ENCODE data around the gene SLC22A23.

Gene SLC22A23

GRCh38 chr6:3444276-3445088, 12.4 kb downstream of the SLC22A23 start:
- in situ Hi-C loops (cut with MboI; ENCODE audit: low sequenced_read_pairs), result no loop called here
- peak in 1 of 2 experiments; percentile 32 for DNase-seq (ENCODE audit: low spot score in 2 of 2)
- no peaks in the 10 kb centered on the region for H3K27me3 ChIP-seq (ENCODE audit: low read depth)
- no peaks in the 10 kb centered on the region for H3K9me3 ChIP-seq
- H3K4me1 ChIP-seq, result peaks cover 24% of the 10 kb centered on the region
- H3K36me3 ChIP-seq (replicated peaks), result no peaks in the 10 kb centered on the region
- H3K4me3 ChIP-seq, result no peak overlapping the region

GRCh38 chr6:3443221-3443515, 13.7 kb downstream of the SLC22A23 start:
- DNase-seq (ENCODE audit: low spot score in 2 of 2), result no peak
- no peaks in the 10 kb centered on the region for H3K36me3 ChIP-seq (replicated peaks)
- no peak overlapping the region for H3K4me3 ChIP-seq
- in situ Hi-C loops (cut with MboI; ENCODE audit: low sequenced_read_pairs), result no loop called here
- H3K27me3 ChIP-seq (ENCODE audit: low read depth), result no peaks in the 10 kb centered on the region
- no peaks in the 10 kb centered on the region for H3K9me3 ChIP-seq
- H3K4me1 ChIP-seq, result peaks cover 24% of the 10 kb centered on the region

- Histone ChIP-seq H3K27me3 (ENCODE audit: low read depth) (no peaks in the 10 kb centered on the region), H3K36me3 (replicated peaks) (no peaks in the 10 kb centered on the region), H3K9me3 (no peaks in the 10 kb centered on the region), H3K4me3 (no peak overlapping the region), H3K4me1 (peaks cover 24% of the 10 kb centered on the region)
- in situ Hi-C loops (cut with MboI; ENCODE audit: low sequenced_read_pairs), result no loop called here
- DNase-seq (ENCODE audit: low spot score in 2 of 2), result no peak
Measured at GRCh38 chr6:3442431-3443220, 14.2 kb downstream of the SLC22A23 start.

GRCh38 chr6:3440911-3441310, 15.9 kb downstream of the SLC22A23 start:
- no peaks in the 10 kb centered on the region for H3K9me3 ChIP-seq
- H3K36me3 ChIP-seq (replicated peaks), result no peaks in the 10 kb centered on the region
- H3K4me1 ChIP-seq, result peaks cover 24% of the 10 kb centered on the region
- H3K4me3 ChIP-seq, result no peak overlapping the region
- no peak for DNase-seq (ENCODE audit: low spot score in 2 of 2)
- in situ Hi-C loops (cut with MboI; ENCODE audit: low sequenced_read_pairs), result no loop called here
- no peaks in the 10 kb centered on the region for H3K27me3 ChIP-seq (ENCODE audit: low read depth)

DNA sequence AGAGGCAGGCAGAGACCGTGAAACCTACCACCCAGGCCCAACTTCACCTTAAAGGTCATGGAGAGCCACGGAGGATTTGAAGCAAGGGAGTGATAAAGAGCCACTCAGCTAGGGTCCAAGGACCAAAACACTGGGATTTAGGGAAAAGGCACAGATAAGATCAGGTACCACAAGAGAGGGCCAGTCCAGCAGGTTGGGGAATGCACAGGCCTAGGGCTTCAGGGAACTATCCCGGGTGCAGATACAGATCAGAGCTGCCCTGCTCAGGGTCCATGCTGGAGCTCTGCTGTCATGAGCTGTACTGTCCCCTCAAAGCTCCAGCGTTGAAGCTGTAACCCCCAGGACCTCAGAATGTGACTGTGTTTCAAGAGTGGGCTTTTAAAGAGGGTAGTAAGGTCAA, 16.9 kb downstream of the SLC22A23 start:
- in situ Hi-C loops (cut with MboI; ENCODE audit: low sequenced_read_pairs), result no loop called here
- Histone ChIP-seq H3K4me3 (no peak overlapping the region), H3K27me3 (ENCODE audit: low read depth) (no peaks in the 10 kb centered on the region)

DNA sequence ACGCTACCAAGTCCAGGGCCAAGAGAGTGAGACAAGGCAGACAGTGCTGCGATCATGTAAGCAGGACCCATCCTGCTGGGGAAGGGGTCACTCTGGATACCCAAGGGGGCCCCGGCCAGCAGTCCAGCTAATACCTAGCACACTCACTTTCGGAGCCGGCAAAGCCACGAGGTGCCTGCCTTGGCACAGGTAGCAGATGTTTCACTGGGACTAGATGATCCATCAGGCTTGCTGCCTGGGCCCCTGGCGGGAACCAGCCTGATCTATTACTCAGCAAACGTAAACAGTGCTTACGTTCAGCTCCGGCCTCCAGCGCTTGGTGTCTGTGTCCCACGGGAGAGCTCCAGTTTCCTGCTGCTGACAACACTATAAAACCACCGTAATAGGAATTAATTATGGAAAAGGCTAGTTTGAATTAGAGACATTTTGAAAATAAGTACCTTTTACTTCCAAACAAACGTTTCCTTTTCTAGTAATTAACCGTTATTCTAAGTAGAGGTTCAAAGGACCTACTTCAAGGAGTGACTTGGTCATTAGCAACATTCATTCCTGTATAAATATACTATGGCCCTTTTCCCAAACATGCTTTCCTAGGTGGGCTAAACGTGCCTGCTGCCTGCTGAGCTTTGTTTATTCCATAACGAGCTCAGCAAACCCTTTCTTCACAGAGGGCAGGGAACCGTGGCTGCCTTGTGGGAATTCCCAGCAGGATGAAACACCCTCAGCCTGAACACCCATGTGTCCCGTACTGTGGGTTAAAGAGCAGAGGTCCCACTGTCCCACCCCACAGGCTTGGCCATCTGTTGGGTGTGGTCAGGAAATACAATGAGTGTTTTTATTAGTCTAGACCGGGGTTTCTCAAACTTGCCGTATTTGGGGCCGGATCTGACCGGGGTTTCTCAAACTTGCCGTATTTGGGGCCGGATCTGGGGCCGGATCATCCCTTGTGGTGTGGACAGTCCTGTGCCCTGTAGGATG, 18.4 kb downstream of the SLC22A23 start:
- no peak overlapping the region for H3K4me3 ChIP-seq
- no peaks in the 10 kb centered on the region for H3K36me3 ChIP-seq (replicated peaks)
- H3K27me3 ChIP-seq (ENCODE audit: low read depth), result no peaks in the 10 kb centered on the region
- in situ Hi-C loops (cut with MboI; ENCODE audit: low sequenced_read_pairs), result no loop called here
- H3K9me3 ChIP-seq, result no peaks in the 10 kb centered on the region
- DNase-seq (ENCODE audit: low spot score in 2 of 2), result no peak
- H3K4me1 ChIP-seq, result peaks cover 12% of the 10 kb centered on the region

More for the DNA sequence above, 16.9 kb downstream of the SLC22A23 start:
- Histone ChIP-seq H3K4me1 (peaks cover 24% of the 10 kb centered on the region), H3K9me3 (no peaks in the 10 kb centered on the region), H3K36me3 (replicated peaks) (no peaks in the 10 kb centered on the region)
- DNase-seq (ENCODE audit: low spot score in 2 of 2), result no peak

- peaks cover 5% of the 10 kb centered on the region for H3K4me1 ChIP-seq
- H3K27me3 ChIP-seq (ENCODE audit: low read depth), result no peaks in the 10 kb centered on the region
- in situ Hi-C loops (cut with MboI; ENCODE audit: low sequenced_read_pairs), result no loop called here
- no peak for DNase-seq (ENCODE audit: low spot score in 2 of 2)
- H3K9me3 ChIP-seq, result no peaks in the 10 kb centered on the region
- H3K36me3 ChIP-seq (replicated peaks), result no peaks in the 10 kb centered on the region
- no peak overlapping the region for H3K4me3 ChIP-seq
Measured at GRCh38 chr6:3433005-3433404, 23.8 kb downstream of the SLC22A23 start.

DNA sequence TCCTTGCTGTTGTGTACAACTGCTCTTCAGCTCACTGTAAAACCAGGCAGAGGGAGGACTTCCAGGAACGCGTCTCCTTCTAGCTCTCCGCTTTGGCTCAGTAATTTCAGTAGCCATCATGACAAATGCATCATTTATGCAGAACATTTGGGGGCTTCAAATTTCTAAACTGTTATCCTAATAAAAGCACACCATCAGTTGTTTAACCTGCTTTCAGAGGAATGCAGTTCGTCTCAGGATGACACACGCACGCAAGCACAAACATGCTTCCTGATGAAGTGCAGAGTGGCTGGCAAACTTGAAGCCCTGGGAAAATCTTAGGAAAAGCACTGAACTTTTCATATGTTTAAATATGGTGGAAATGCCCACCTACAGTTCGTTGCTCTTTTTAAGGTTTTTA, 24.4 kb downstream of the SLC22A23 start:
- DNase-seq (ENCODE audit: low spot score in 2 of 2), result no peak
- peaks cover 5% of the 10 kb centered on the region for H3K4me1 ChIP-seq
- H3K9me3 ChIP-seq, result no peaks in the 10 kb centered on the region
- H3K36me3 ChIP-seq (replicated peaks), result no peaks in the 10 kb centered on the region
- no peaks in the 10 kb centered on the region for H3K27me3 ChIP-seq (ENCODE audit: low read depth)
- in situ Hi-C loops (cut with MboI; ENCODE audit: low sequenced_read_pairs), result no loop called here
- no peak overlapping the region for H3K4me3 ChIP-seq

- H3K9me3 ChIP-seq, result no peaks in the 10 kb centered on the region
- peaks cover 5% of the 10 kb centered on the region for H3K4me1 ChIP-seq
- H3K27me3 ChIP-seq (ENCODE audit: low read depth), result no peaks in the 10 kb centered on the region
- H3K36me3 ChIP-seq (replicated peaks), result no peaks in the 10 kb centered on the region
- no peak for DNase-seq (ENCODE audit: low spot score in 2 of 2)
- in situ Hi-C loops (cut with MboI; ENCODE audit: low sequenced_read_pairs), result no loop called here
- H3K4me3 ChIP-seq, result no peak overlapping the region
Measured at GRCh38 chr6:3431994-3432393, 24.9 kb downstream of the SLC22A23 start.

DNA sequence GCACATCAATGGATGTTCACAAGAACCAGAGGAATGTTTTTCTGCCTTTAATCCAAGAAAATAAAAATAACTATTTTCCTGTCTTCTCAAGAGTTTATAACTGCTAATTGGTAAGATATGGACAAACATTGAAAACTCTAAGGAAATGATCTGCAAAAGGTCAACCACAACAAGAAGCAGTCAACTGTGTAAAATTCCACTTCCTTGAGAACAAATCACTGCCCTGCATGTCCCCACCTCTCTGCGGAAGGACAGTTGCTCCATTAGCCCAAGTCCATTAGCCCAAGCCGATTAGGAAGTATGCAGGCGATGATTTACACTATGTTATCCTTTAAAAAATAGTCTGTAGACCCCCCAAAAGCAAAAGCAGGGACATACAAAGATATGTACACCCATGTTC, 27.6 kb downstream of the SLC22A23 start:
- H3K36me3 ChIP-seq (replicated peaks), result no peaks in the 10 kb centered on the region
- in situ Hi-C loops (cut with MboI; ENCODE audit: low sequenced_read_pairs), result no loop called here
- peaks cover 8% of the 10 kb centered on the region for H3K4me1 ChIP-seq
- H3K9me3 ChIP-seq, result no peaks in the 10 kb centered on the region
- no peak overlapping the region for H3K4me3 ChIP-seq
- H3K27me3 ChIP-seq (ENCODE audit: low read depth), result no peaks in the 10 kb centered on the region
- DNase-seq (ENCODE audit: low spot score in 2 of 2), result no peak

GRCh38 chr6:3428700-3429099, 28.1 kb downstream of the SLC22A23 start:
- in situ Hi-C loops (cut with MboI; ENCODE audit: low sequenced_read_pairs), result no loop called here
- Histone ChIP-seq H3K9me3 (no peaks in the 10 kb centered on the region), H3K36me3 (replicated peaks) (no peaks in the 10 kb centered on the region), H3K27me3 (ENCODE audit: low read depth) (no peaks in the 10 kb centered on the region), H3K4me1 (peaks cover 8% of the 10 kb centered on the region), H3K4me3 (no peak overlapping the region)
- no peak for DNase-seq (ENCODE audit: low spot score in 2 of 2)

DNA sequence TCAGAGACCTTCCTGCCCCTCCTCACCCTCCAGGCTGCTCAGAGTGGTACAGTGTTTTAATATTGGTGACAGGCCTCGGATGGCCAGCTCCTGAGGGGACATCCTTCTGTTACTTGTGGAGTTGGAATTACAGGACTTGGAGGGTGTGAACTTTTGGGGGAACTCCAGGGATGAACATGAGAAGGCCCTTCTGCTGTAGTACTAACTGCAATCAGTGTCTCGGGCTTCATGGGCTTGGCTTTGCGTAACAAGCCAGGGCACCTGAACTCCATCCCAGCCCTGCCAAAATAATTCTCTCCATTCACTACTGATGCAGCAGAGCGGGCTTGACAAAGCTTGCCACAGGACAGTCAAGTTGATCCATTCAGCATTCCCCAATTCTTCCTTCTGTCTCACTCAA, 28.6 kb downstream of the SLC22A23 start:
- Histone ChIP-seq H3K9me3 (no peaks in the 10 kb centered on the region), H3K4me3 (no peak overlapping the region), H3K27me3 (ENCODE audit: low read depth) (no peaks in the 10 kb centered on the region), H3K36me3 (replicated peaks) (no peaks in the 10 kb centered on the region), H3K4me1 (peaks cover 8% of the 10 kb centered on the region)
- no peak for DNase-seq (ENCODE audit: low spot score in 2 of 2)
- in situ Hi-C loops (cut with MboI; ENCODE audit: low sequenced_read_pairs), result no loop called here

- no peaks in the 10 kb centered on the region for H3K36me3 ChIP-seq (replicated peaks)
- peaks cover 8% of the 10 kb centered on the region for H3K4me1 ChIP-seq
- DNase-seq (ENCODE audit: low spot score in 2 of 2), result no peak
- no peaks in the 10 kb centered on the region for H3K27me3 ChIP-seq (ENCODE audit: low read depth)
- no peak overlapping the region for H3K4me3 ChIP-seq
- in situ Hi-C loops (cut with MboI; ENCODE audit: low sequenced_read_pairs), result no loop called here
- no peaks in the 10 kb centered on the region for H3K9me3 ChIP-seq
Measured at GRCh38 chr6:3427687-3428085, 29.2 kb downstream of the SLC22A23 start.
